T-helper 9 cell (primary cell): Measurements from ENCODE around the gene CAMK2A.

Source experiments
- DNase-seq: peaks from one replicate; pipeline ENCODE4 v3.0.0-alpha.2; 2020

Gene CAMK2A

DNA sequence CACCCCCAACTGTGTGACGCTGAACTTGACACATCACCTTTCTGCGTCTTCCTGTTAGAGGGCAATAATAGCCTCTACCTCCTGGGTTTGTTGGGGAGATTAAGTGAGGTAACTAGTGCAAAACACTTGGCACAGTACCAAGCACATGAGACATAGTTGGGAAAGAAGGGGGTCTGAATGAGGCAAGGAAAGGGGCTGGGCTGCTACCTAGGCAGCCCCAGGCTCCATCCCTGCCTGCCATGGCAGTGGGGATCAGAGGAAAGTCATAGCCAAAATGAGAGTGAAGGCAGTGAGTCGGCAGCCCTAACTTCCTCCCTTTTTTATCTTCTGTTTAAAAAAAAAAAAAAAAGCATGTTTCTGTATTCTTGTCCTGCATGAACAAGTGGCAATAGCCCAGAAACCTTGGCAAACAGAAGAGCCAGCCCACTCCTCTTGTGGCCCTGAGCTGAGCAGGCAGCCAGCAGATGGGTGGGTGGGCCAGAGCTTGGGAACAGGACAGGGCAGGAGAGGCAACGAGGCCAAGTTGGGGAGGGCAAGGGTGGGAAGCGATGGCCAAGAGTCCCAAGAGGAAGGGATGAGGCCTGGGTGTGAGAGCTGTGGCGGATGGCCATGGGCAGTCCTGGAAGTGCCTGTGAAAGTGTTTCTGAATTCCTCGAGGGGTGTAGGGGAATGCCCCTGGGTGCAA, 11.4 kb downstream of the CAMK2A start:
- no peak for DNase-seq

DNA sequence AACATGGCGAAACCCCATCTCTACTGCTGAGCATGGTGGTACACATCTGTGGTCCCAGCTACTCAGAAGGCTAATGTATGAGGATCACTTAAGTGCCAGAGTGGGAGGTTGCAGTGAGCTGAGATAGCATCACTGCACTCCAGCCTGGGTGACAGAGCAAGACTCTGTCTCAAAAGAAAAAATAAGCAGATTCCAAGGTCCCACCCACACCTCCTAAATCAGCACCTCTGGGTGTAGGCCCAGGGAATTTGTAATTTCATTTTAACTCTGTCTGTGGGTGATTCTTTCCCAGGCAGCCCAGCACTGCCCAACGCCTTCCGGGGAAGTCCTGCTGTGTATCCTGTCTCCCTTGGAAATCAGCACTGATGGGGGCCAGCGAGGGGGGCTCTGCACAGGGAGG, 12.5 kb downstream of the CAMK2A start:
- no peak for DNase-seq

DNA sequence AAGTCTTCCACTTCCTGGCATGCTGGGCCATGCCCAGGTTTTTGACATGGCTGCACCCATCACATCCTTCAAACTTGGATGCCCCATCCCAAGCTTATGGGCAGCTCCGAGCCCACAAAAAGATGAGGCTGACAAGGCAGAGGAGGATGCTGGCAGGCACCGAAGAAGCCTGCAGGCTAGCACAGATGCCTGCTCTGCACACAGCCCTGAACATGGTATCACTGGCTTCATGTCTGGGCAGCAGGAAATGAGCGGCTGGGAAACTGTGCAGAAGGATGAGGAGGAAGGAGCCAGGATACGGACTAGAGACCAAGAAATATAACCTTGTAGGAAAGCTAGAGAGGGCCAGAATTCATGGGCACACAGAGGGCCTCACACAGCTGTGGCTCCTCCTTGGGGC, 14.8 kb downstream of the CAMK2A start:
- DNase-seq: no peak

- DNase-seq: no peak
Observed at GRCh38 chr5:150272531-150272930, 17.0 kb downstream of the CAMK2A start.

DNA sequence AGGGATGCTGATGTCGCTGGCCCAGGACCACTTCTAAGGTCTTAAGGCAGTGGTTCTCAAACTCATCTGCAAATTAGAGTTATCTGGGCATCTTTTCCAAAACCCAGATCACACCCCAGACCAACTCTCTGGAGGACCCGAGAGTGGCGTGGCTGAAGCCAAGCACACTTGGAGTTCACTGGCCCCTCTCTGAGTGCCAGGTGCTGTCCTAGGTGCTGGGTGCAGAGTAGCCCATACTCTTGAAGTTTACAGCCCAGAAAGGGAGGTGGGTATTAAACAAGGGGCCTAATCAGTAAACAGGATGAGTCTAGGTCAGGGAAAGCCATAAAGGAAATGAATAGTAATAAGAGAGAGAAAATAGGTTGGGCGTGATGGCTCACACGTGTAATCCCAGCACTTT, 17.6 kb downstream of the CAMK2A start:
- DNase-seq: no peak

DNA sequence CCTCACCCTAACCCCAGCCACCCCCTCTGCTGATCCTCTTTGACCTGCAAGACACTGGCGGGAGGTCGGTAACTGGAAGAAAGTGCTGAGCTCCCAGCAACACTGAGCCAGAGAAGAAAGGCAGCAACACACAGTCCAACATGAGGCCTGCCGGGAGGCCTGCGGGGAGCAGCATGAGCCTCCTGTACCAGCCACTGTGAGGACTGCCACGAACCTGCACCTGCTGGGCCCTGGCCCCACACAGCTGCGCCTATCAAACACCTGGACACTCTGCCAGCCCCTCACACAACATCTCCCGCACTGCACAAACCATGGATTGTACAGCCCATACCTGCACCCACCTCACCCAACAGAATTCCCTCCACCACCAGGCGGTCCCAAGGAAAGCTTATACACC, 18.3 kb downstream of the CAMK2A start:
- no peak for DNase-seq

DNA sequence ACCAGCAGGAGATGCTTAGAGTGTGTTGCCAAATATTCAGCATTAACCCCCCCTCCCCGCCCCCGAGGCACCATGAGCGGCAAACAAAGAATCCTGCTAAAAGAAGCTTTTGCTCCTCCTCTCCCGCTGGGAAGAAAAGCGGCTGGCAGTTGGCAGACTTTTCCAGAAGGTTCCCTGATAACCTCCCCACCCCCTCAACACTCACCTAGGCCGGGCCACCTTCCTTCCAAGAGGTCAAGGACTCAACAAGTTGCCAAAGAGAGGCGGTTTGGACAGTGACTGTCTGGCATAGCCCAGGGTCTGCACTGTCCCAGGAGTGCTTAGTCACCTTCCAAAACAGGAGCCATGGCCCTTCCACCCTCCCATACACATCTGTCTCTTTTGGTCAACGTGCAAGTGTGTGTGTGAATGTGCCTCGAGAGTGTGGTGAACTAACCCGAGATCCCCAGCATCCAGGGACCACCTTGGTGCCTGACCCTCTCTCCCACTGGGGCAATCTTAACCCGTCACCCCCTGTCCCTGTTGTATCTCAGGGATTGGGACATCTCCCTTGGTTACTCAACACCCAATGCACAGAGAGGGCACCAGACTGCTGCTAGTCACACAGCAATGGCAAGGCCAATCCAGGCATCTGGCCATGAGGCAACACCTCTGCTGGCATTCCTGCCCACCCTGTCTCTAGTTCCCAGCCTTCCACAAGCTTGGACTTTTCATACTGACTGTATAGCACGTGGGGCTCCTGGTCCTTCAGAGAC, 18.9 kb downstream of the CAMK2A start:
- DNase-seq: no peak

- no peak for DNase-seq
Observed at GRCh38 chr5:150266871-150267291, 22.7 kb downstream of the CAMK2A start.

DNA sequence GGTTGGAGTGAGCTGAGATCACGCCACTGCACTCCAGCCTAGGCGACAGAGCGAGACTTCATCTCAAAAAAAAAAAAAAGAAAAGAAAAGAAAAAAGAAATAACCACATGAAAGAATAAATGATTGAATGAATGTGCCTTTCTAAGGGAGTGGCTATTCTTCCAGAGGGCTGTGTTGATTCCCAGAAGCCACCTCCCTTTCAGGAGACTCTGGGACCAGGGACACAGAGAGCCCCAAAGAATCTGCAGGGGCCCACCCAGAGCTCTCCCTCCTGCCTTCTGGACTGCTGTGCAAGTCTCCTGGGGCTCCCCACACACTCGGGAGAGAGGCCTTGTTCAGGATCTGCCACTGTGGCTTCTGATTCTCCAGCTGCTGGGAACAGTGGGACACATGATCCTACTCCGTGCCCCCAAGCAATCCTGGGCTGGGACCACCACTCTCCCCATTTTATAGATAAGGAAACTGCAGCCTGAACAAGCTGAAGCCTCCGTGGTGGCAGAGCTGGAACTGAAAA, 23.6 kb downstream of the CAMK2A start:
- no peak for DNase-seq

DNA sequence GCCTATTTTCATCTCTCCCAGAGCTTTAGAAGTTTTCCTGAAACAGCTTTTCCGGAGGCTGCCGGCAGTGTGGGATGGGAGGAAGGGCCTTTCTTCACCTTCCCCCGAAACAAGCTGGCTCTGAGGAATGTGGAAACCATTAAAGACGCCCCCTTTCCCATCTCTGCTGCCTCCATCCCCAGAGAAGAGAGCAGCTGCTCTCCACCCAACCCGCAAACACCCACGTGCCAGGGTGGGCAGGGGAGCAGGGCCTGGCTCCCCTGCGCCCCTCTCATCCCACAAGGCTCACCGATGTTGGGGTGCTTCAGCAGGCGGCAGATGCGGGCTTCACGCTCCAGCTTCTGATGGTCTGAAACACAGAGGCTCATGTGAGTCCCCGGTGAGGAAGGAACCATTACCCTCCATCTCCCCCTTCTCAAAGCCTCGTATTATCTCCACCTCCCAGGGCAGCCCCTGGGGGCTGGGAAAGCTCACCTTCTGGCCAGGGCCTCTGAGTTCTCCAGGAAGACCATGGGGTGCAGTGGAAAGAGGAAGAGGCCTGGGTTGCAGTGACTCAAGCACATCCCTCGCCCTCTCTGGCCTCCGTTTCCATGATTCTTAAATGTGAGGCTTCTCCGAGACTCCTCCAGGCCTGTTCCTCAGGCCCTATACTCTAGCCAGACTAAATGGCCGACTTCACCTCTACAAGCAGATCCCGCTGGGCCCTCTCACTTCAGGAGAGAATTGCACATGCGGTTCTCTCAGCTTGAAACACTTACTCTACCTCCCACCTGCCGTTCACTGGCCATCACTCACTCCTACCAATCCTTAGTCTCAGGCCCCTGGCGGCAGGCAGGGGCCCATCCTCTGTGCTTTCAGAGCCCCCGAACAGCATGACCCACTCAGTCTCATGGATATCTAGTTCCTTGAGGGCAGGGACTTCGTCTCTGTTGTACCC, 24.6 kb downstream of the CAMK2A start:
- DNase-seq: no peak

GRCh38 chr5:150263801-150264621, 25.6 kb downstream of the CAMK2A start:
- no peak for DNase-seq

DNA sequence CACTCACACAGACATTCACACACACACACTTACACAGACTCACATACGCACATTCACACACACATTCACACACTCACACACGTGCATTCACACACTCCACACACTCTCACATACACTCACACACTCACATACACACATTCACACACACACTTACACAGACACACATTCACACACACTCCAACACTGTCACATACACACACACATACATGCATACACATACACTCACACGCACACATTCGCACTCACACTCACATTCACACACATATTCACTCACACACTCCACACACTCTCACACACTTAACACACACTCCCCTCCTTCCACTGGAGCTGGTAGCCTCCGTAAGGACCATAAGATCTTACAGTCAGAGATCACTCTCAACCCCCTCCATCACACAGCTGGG, 26.2 kb downstream of the CAMK2A start:
- DNase-seq: no peak

DNA sequence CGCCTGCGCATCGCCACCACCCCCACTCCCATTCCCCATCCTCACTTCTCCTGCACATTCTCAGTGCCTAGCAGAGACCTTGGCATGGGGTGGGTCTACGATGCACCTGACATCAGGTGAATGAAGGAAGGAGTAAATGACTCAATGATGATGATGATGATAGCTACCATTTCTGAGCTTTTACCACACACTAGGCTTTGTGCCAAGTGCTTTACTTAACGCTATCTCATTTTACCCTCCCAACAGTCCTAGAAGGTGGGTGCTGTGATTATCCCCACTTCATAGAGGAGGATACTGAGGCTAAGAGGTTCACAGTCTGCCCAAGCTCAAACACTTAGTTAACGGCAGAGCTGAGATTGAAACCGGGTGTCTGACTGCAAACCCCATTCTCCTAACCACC, 27.1 kb downstream of the CAMK2A start:
- DNase-seq: no peak

GRCh38 chr5:150261231-150261630, 28.3 kb downstream of the CAMK2A start:
- no peak for DNase-seq

DNA sequence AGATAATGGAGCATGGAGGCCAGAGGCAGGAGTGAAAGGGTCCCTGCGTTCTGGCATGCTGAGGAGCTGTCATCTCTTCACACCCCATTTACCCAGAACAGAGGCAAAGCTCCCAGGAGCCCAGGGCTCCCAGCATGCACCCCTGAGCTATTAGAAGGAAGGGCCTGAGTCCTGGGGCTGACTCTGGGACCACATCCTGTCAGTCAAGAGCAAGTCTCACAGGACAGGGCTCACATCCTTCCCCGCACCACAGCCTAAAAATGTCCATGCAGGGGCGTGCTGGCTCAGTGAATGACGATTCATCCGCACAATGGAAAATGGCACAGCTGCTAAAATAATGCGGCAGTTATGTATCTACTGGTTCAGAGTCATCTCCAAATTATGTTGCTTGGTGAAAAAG, 31.4 kb downstream of the CAMK2A start:
- no peak for DNase-seq

DNA sequence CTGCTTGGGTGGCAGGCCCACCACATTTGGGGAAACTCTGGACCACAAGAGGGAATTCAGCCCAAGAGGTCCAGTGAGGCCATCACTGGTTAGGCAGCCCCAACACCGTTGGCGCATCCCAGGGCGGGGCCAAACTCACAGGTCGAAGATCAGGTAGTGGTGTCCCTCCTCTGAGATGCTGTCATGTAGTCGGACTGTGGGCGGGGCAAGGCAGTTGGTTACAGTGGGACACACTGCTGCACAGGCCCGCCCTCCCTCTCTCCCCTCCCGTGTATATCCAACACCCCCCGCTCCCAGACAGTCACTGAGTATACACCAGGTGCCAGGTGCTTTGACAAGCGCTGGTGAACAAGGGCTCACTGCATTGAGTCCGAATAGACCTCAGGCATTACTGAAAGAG, 32.1 kb downstream of the CAMK2A start:
- no peak for DNase-seq

DNA sequence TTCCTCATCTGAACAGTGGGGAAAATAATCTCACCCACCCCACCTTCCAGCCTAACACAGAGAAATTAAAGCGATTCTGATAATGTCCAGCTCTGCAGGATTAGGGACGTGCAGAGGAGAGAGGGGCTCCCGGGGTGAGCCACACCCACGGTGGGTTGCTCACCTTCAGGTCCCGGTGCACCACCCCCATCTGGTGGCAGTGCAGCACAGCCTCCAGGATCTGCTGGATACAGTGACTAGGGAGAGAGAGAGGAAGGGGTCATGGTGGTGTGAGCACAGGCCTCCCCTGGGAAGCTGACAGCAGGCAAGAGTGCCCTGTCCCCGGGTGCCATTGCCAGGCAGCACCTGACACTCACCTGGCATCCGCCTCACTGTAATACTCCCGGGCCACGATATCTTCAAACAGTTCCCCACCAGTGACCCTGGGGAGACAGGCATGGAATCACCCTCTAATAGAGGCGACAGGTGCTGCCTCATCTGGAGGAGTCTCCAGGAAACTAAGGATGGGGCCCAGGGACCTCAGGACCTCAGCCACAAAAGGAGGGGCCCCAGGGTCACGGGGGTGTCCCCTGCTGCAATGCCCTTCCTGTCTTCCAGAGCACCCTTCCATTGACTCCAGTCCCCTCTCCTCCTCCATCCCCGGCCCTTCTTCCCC, 33.0 kb downstream of the CAMK2A start:
- no peak for DNase-seq

- DNase-seq: no peak
Observed at GRCh38 chr5:150255659-150256409, 33.7 kb downstream of the CAMK2A start.

DNA sequence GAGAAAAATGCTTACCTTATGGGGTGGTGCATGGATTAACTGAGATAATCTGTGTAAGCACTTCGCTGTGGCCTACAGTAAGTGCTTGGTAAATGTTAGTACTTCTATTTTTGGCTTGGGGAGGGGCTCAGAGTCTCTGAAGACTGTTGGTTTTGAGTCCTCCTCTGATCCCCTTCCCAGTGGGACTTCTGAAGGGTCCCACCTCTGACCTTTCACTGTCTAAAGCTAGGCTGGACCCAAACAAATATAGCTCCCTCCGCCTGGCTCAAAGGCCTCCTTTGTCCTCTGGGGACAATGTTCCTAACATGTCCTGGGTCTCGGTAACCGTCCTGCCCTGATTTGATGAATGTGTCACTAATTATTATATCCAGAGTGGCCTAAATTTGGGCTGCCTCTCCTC, 34.8 kb downstream of the CAMK2A start:
- no peak for DNase-seq

DNA sequence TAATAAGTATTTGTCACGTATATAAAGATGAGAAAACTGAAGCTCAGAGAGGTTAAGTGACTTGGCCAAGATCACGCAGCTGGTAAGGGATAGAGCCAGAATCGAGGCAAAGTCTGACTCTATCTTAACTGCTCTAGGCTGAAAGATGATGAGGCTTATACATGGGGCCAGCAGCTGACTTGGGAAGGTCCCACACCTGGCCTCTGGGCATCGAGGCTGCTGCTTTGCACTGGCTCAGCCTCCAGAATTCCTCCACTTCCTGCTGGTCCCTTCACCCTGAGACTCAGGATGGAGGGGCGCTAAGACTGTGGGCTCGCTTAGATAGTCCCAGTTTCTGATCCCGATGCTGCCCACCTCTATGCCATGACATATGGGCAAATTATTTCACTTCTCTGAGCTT, 35.2 kb downstream of the CAMK2A start:
- no peak for DNase-seq
